ENCODE data around the gene URB1.

- no peak for TF ChIP-seq CTCF (conservative IDR thresholded peaks at IDR 0.05; ENCODE audit: low read length)
- no peak for TF ChIP-seq EZH2phosphoT487 (IDR thresholded peaks at IDR 0.05; ENCODE audit: borderline replicate concordance)
Measured at GRCh38 chr21:32316361-32317215, 76.2 kb downstream of the URB1 start.

Data from Loucy (cell line).